ENCODE measurements around the gene XYLT1. TPM values are rescaled to one million over a fixed set of nuclear protein-coding genes. Genes with fewer than 3 reads are reported as not detected.

Gene XYLT1
- total and polyA plus RNA-seq, 9 of the 15 experiments (the other 6 are each of a cell fraction or from before 2014, with no cell fraction given) = 0.03 to 0.09 (median 0.08) TPM; not detected in 6

GRCh38 chr16:17302620-17303019, 168.1 kb downstream of the XYLT1 start (continued):
- TF ChIP-seq ZNF324 (CRISPR knock-in tag; IDR thresholded peaks at IDR 0.05) (no peak), DIDO1 (tag; IDR thresholded peaks at IDR 0.05; ENCODE audit: low read depth) (no peak), DDX20 (tag; IDR thresholded peaks at IDR 0.05; ENCODE audit: low read depth) (no peak), ARID3A (IDR thresholded peaks at IDR 0.05; ENCODE audit: borderline replicate concordance, low read depth, low read length) (no peak)

- H3K9me3 ChIP-seq (replicated peaks; ENCODE audit: control insufficient read depth, insufficient read depth, low read depth, low read length) = no peaks in the 10 kb centered on the region
- in situ Hi-C loops (cut with MboI) (no loop called here), intact Hi-C loops (cut with micrococcal nuclease) (no loop called here)
- FAIRE-seq (no peak), ATAC-seq (no peak), DNase-seq (ENCODE audit: extremely low read depth in 1 of 4, low spot score in 3 of 4) (no peak)
- no peaks in the 10 kb centered on the region for H3K36me3 ChIP-seq (ENCODE audit: control insufficient read depth, insufficient read depth, low read length)
- no peaks in the 10 kb centered on the region for H3K4me1 ChIP-seq (replicated peaks in 1 of 2; ENCODE audit: control insufficient read depth in 2 of 2, insufficient read depth in 2 of 2, low read length in 2 of 2)
- POLR2A ChIA-PET = no interaction called here
- no peak overlapping the region for H3K27ac ChIP-seq (ENCODE audit: extremely low read depth, low read depth, low read length)
- H3K9ac ChIP-seq (ENCODE audit: insufficient read depth in 1 of 2, low read depth in 2 of 2, low read length in 2 of 2) = no peak overlapping the region
- no peak overlapping the region for H3K4me3 ChIP-seq
- H3K79me2 ChIP-seq (ENCODE audit: control insufficient read depth, insufficient read depth, low read length) = no peaks in the 10 kb centered on the region
- CTCF ChIA-PET (ENCODE audit: low intra/inter-chr PET ratio) = no interaction called here
- H3K4me2 ChIP-seq (ENCODE audit: insufficient read depth, low read length) = no peak overlapping the region
- H2AFZ ChIP-seq (ENCODE audit: low read depth, low read length) = no peak overlapping the region
- 0 out of 2 replicates have a peak, but pooled peaks cover 4% of the 10 kb centered on the region for H4K20me1 ChIP-seq (replicated peaks; ENCODE audit: control insufficient read depth, insufficient read depth, low read length)
- H3K9me1 ChIP-seq (ENCODE audit: control insufficient read depth, insufficient read depth, low read length) = no peaks in the 10 kb centered on the region
- 1% methylated on average over 4 of the region's 4 CpGs for WGBS (ENCODE audit: insufficient coverage, low coverage, missing lambda C conversion rate)
- peaks cover 12 to 40% of the 10 kb centered on the region in 2 experiments; a peak in 4 of 5 replicates for H3K27me3 ChIP-seq (ENCODE audit: control insufficient read depth in 2 of 2, insufficient read depth in 2 of 2, low read length in 2 of 2)
- TF ChIP-seq TCF7L2 (IDR thresholded peaks at IDR 0.05; ENCODE audit: low read depth, low read length) (no peak), MCM2 (IDR thresholded peaks at IDR 0.05; ENCODE audit: low read depth) (no peak), HMBOX1 (IDR thresholded peaks at IDR 0.05) (no peak), ZNF79 (CRISPR knock-in tag; IDR thresholded peaks at IDR 0.05; ENCODE audit: low read depth) (no peak), ZNF274 (IDR thresholded peaks at IDR 0.05; ENCODE audit: borderline replicate concordance, low read depth, low read length) (no peak), EHMT2 (IDR thresholded peaks at IDR 0.05) (no peak), ZNF175 (CRISPR knock-in tag; IDR thresholded peaks at IDR 0.05; ENCODE audit: low read depth) (no peak), STAT5A (IDR thresholded peaks at IDR 0.05; ENCODE audit: borderline replicate concordance, low read length) (no peak), NELFE (IDR thresholded peaks at IDR 0.05; ENCODE audit: insufficient read depth, insufficient read length) (no peak), RBM34 (IDR thresholded peaks at IDR 0.05; ENCODE audit: borderline replicate concordance, insufficient read depth, low read length) (no peak)
- BruUV-seq (replicated peaks) = no TSS peak
Measured at GRCh38 chr16:17302214-17302613, 168.5 kb downstream of the XYLT1 start.

All from K562 (cell line).